ENCODE results near the gene LETM1.

LETM1 gene

DNA sequence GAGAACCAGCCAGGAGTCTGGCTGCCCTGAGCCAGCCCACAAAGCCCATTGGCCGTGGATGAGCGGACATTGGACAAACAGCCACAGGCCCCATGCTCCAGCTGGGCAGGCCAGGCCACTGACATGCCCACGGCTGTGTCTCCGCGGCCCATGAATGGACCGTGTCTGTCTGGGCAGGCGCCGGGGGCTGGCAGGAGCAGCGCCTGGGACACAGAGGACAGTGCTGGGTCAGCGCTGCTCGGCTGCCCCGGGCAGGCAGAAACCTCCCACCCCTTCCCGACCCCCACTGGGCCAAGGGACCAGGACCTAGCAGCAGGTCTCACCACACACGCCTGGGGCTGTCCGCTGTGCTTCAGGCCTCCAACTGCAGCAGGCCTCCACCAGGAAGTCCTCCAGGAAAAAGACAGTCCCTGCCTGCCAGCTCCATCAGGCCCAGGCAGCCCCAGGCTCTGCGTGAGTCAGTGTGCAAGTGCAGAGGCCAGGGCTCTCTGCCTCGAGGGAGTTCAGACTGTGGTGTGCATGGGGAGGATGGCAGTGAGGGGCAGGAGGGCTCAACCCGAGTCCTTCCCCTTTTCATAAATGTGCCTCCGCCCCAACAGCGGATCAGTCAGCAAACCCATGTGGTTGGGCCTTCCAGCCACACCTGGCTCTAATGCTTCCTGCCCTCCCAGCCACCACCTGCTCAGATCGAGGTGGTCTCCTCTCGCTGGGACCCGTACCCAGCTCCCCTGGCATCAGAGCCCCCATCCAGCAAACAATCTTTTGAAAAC lies 80.0 kb downstream of the LETM1 start:
- no peak for DNase-seq

GRCh38 chr4:1773754-1774153 lies 82.2 kb downstream of the LETM1 start:
- no peak for DNase-seq

DNA sequence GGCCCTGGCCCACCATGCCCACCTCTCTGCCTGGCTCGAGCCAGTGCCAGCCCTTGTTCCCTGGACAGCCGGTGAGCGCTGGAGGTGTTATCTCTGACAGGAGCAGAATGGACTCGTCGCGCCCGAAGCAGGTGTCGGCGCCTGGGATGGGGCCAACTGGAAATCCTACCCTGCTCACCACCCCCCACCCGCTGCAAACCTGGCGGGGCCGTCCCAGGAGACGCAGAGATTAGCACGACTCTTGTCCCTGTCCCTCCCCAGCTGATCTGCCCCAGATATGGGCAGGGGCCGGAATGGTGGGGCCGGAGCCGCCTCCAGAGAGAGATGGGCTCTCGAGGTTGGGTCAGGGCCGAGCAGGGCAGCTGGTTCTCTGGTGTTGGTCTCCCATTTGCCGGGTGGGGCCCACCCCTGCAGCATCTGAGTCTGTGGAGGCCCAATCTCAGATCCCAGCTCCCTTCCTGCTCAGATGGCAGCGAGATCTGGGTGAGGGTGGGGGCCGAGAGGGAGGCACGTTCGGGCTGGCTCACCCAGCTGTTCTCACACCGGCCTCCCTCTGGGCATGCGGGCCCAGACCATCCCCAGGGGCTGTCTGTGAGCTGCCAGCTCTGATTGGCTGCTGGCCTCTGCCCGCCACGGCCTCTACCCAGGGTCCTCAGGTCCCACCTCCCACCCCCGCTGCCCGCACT lies 83.0 kb downstream of the LETM1 start:
- no peak for DNase-seq

GRCh38 chr4:1771555-1772305 lies 84.2 kb downstream of the LETM1 start:
- no peak for DNase-seq

GRCh38 chr4:1770791-1771231 lies 85.1 kb downstream of the LETM1 start:
- no peak for DNase-seq

- no peak for DNase-seq
These were observed 85.7 kb downstream of the LETM1 start for GRCh38 chr4:1770245-1770644.

- DNase-seq = no peak
These were observed 86.3 kb downstream of the LETM1 start for GRCh38 chr4:1769692-1770091.

- no peak for DNase-seq
These were observed 87.5 kb downstream of the LETM1 start for GRCh38 chr4:1768367-1769034.

- no peak for DNase-seq
These were observed 88.1 kb downstream of the LETM1 start for GRCh38 chr4:1767770-1768366.

GRCh38 chr4:1767061-1767769 lies 88.7 kb downstream of the LETM1 start:
- no peak for DNase-seq

- DNase-seq = no peak
These were observed 89.6 kb downstream of the LETM1 start for GRCh38 chr4:1766106-1767060.

DNA sequence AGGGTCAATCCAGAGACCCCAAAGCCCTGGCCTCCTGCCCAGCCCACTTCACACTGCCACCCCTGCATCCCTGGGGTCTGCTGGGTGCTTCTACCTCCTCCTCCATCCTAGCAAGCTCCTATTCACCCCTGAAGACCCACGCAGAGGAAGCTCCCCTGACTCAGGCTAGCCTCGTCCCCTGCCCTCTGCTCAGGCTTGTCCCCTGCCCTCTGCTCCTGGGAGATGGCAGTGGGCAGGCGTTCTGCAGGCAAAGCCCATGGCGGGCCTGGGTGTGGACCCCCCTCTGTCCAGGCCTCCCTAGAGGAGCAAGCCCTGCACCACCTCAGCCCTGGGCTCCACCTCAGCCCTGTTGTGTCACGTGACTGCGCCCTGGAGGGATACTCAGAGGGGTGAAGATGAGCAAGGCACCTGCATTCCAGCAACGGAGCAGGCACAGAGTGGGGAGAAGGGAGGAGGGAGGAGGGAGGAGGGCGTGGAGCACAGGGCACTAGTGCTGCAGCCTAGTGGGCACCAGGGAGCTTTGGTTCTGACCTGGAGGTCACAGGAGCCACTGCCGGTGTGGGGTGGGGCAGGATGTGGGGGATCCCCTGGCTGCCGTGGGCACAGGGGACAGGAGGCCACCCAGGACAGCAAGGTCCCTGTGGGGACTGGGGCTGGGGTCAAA lies 90.4 kb downstream of the LETM1 start:
- DNase-seq = no peak

- DNase-seq = no peak
These were observed 91.3 kb downstream of the LETM1 start for GRCh38 chr4:1764670-1765069.

DNA sequence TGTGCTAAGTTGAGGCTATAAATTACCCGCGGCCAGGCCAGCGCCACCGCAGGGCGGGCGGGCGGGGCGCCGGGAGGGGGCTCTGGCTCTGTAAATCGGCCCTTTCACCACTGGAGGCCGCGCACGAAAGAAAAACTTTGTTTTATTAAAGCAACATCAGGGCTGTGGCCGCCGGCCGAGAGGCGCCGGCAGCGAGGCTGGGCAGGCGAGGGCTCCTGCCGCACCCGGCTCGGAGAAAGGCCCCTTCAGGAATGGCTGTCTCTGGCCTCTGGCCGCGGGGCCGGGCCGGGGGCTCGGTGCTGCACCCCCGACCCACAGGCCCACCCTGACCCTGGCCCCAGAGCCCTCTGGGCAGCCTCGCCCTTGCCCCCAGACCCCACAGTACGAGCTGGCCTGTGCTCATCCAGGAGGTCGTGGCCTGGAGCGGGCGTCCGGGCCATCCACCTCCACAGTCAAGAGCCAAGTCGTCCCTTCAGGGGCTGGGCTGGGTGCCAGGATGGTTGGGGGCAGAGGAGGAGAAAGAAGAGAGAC lies 92.3 kb downstream of the LETM1 start:
- no peak for DNase-seq

DNA sequence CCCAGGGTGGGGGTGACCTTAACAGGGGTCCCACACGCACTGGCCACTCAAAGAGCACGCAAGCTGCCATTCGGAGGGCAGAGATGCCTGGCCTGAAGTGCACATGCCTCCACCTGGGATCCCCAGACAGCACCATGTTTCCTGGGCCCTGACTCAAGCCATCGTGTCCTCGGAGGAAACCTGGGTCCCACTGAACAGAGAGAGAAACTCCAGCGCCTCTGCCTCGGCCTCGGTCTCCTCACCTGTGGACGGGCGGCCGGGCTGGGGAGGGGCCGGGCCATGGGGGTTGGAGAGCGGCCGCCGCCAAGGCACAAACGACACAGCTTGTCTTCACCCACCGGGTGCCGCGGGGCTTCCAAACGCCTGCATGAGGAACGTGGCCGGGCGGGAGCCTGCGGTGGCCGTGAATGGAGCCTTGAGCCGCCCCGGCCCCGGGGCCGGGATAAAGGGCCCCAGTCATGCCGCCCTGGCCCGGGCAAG lies 92.8 kb downstream of the LETM1 start:
- DNase-seq = no peak

DNA sequence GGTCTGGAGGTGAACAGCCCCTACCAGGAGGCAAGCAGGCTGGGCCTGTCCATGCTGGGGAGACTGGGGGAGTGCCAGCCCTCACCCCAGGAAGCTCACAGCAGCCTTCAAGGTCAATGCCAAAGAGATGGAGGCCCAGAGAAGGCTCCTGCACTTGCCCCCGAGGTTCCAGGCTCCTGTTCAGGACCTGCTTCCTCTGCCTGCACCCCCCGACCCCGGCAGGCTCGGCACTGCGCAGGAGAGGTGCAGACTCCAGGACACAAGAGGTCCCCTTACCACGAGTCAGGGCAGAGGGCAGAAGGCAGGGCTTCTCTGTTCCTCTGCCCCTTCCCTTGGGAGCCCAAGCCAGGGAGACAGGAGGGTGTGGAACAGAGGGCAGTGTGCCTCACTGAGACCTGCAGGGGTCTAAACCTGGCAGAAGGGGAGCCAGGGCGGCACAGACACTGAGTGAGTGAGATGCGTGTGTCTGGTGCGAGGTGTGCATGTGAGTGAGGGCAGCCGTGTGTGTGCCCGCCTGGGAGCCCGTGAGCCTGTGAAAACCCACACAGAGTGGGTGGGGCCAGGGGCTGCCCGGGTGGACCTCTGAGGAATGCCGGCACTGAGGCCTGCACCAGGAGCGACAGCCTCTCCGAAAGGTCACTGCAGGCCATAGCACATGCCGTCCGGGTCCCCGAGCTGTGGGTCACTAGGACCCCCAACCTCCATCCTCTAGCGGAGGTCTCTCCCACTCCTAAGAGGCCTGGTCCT lies 93.5 kb downstream of the LETM1 start:
- DNase-seq = no peak
